Hepatocyte (in vitro differentiated cells): ENCODE measurements around the gene COMMD4. TPM values are rescaled to one million over a fixed set of nuclear protein-coding genes. Genes with fewer than 3 reads are reported as not detected.

ENCODE experiments used
- DNase-seq: peaks from one replicate; pipeline ENCODE4 v3.0.0-alpha.2; 2016; ENCODE audit warnings: low spot score
- H2AFZ ChIP-seq: fragments of 200-600 bp; sonication (generic); 2 replicates; pipeline ENCODE4 v1.6.0; 2016; ENCODE audit warnings: antibody characterized with exemption, mild to moderate bottlenecking
- H3K27ac ChIP-seq: fragments of 200-600 bp; sonication (generic); 2 replicates; pipeline ENCODE4 v1.5.1; 2016; ENCODE audit warnings: mild to moderate bottlenecking
- H3K27me3 ChIP-seq: fragments of 200-600 bp; sonication (generic); 2 replicates; pipeline ENCODE4 v1.6.1; 2016
- H3K36me3 ChIP-seq: fragments of 200-600 bp; sonication (generic); replicated peaks from 2 replicates; pipeline ENCODE4 v1.5.1; 2016; ENCODE audit warnings: low read depth; ENCODE audit not compliant: insufficient read depth
- H3K4me1 ChIP-seq: fragments of 200-600 bp; sonication (generic); 2 replicates; pipeline ENCODE4 v1.5.1; 2016; ENCODE audit warnings: mild to moderate bottlenecking, moderate library complexity; ENCODE audit not compliant: insufficient read depth
- H3K4me2 ChIP-seq: fragments of 200-600 bp; sonication (generic); 2 replicates; pipeline ENCODE4 v1.6.0; 2016
- H3K4me3 ChIP-seq: fragments of 200-600 bp; sonication (generic); 2 replicates; pipeline ENCODE4 v1.5.1; 2016; ENCODE audit warnings: mild to moderate bottlenecking
- H3K79me2 ChIP-seq: fragments of 200-600 bp; sonication (generic); 2 replicates; pipeline ENCODE4 v1.6.0; 2017; ENCODE audit warnings: mild to moderate bottlenecking
- H3K9me2 ChIP-seq: fragments of 200-600 bp; sonication (generic); replicated peaks from 2 replicates; pipeline ENCODE4 v1.6.0; 2017; ENCODE audit warnings: mild to moderate bottlenecking; ENCODE audit not compliant: insufficient read depth
- H3K9me3 ChIP-seq: fragments of 200-600 bp; sonication (generic); 2 replicates; pipeline ENCODE4 v1.5.1; 2016; ENCODE audit warnings: low read depth, mild to moderate bottlenecking
- H4K20me1 ChIP-seq: fragments of 200-600 bp; sonication (generic); 2 replicates; pipeline ENCODE4 v1.6.0; 2016; ENCODE audit warnings: mild to moderate bottlenecking; ENCODE audit not compliant: insufficient read depth, poor library complexity, severe bottlenecking
- EZH2 ChIP-seq: fragments of 200-600 bp; sonication (generic); IDR thresholded peaks from 2 replicates; pipeline ENCODE4 v1.6.1; 2016; ENCODE audit warnings: antibody characterized with exemption, mild to moderate bottlenecking, borderline replicate concordance
- EZH2phosphoT487 ChIP-seq: fragments of 200-600 bp; sonication (generic); IDR thresholded peaks from one replicate; pipeline ENCODE4 v1.6.1; 2018; ENCODE audit warnings: antibody characterized with exemption, mild to moderate bottlenecking, low read depth, moderate library complexity; ENCODE audit not compliant: unreplicated experiment, severe bottlenecking
- WGBS: methylation state at CpG from one replicate; pipeline ENCODE4 v1.1.6; 2016; ENCODE audit warnings: low lambda C conversion rate; ENCODE audit errors: missing lambda C conversion rate; 5-methylcytosine and 5-hydroxymethylcytosine counted together
- polyA plus RNA-seq: library from polyadenylated mRNA; unstranded; fragments of >200 nt; fragmentation: Nextera tagmentation; extraction: Ambion mirVana; gene quantifications from 2 replicates; pipeline ENCODE4 v1.2.1, GENCODE V29; 2016
- total RNA-seq: library from RNA; depleted of rRNA; stranded (reverse); fragments of >200 nt; gene quantifications from 2 replicates; pipeline ENCODE4 v1.2.3, GENCODE V29; 2014
- TF ChIP-seq, protein P1 (sequence below): fragments of 200-600 bp; sonication (generic); IDR thresholded peaks from 2 replicates; pipeline ENCODE4 v1.5.1; 2016; ENCODE audit warnings: antibody characterized with exemption, mild to moderate bottlenecking; ENCODE audit not compliant: poor library complexity

The COMMD4 gene
- total and polyA plus RNA-seq, 2 experiments from 2014 or later: 70.3 to 105 TPM

DNA sequence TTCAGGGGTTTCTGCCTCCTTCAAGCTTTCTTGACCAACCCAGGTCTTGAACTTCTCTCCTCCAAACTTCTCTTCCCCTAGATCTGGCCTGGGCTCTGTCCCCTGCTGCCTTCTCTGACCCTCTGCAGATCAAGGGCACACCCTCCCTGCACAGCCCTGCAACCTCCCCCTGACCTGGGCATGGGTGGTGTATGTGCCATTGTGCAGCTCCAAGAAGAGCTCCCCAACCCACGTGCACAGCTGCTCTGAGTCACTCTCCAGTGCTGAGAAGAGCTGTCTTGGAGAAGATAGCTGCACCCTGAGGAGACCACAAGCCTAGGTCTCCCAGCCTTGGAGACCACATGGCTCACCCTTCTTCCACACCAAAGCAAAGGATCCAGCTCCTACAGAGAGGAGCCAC is 24.5 kb downstream of the COMMD4 start:
- no peaks in the 10 kb centered on the region for H3K4me1 ChIP-seq
- no peaks in the 10 kb centered on the region for H3K27me3 ChIP-seq
- no peaks in the 10 kb centered on the region for H4K20me1 ChIP-seq
- no peak for TF ChIP-seq EZH2phosphoT487
- TF ChIP-seq, protein P1, sequence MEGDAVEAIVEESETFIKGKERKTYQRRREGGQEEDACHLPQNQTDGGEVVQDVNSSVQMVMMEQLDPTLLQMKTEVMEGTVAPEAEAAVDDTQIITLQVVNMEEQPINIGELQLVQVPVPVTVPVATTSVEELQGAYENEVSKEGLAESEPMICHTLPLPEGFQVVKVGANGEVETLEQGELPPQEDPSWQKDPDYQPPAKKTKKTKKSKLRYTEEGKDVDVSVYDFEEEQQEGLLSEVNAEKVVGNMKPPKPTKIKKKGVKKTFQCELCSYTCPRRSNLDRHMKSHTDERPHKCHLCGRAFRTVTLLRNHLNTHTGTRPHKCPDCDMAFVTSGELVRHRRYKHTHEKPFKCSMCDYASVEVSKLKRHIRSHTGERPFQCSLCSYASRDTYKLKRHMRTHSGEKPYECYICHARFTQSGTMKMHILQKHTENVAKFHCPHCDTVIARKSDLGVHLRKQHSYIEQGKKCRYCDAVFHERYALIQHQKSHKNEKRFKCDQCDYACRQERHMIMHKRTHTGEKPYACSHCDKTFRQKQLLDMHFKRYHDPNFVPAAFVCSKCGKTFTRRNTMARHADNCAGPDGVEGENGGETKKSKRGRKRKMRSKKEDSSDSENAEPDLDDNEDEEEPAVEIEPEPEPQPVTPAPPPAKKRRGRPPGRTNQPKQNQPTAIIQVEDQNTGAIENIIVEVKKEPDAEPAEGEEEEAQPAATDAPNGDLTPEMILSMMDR: no peak
- TF ChIP-seq EZH2: no peak
- H2AFZ ChIP-seq: no peak overlapping the region
- H3K36me3 ChIP-seq: no peaks in the 10 kb centered on the region
- H3K79me2 ChIP-seq: no peaks in the 10 kb centered on the region
- DNase-seq: no peak
- H3K9me2 ChIP-seq: no peaks in the 10 kb centered on the region
- no peaks in the 10 kb centered on the region for H3K9me3 ChIP-seq
- WGBS: 63% methylated on average over 1 of the region's 1 CpG
- H3K4me2 ChIP-seq: no peak overlapping the region
- no peak overlapping the region for H3K4me3 ChIP-seq
- H3K27ac ChIP-seq: no peak overlapping the region

GRCh38 chr15:75360856-75361255 is 25.0 kb downstream of the COMMD4 start:
- Histone ChIP-seq H3K27ac (no peak overlapping the region), H3K4me1 (no peaks in the 10 kb centered on the region), H4K20me1 (no peaks in the 10 kb centered on the region), H3K36me3 (no peaks in the 10 kb centered on the region), H3K27me3 (no peaks in the 10 kb centered on the region), H3K4me3 (no peak overlapping the region), H3K79me2 (no peaks in the 10 kb centered on the region), H3K9me3 (no peaks in the 10 kb centered on the region), H3K4me2 (no peak overlapping the region), H3K9me2 (no peaks in the 10 kb centered on the region), H2AFZ (no peak overlapping the region)
- DNase-seq: no peak
- 92% methylated on average over 4 of the region's 7 CpGs for WGBS
- TF ChIP-seq EZH2 (no peak), EZH2phosphoT487 (no peak)
- TF ChIP-seq, protein P1: no peak

DNA sequence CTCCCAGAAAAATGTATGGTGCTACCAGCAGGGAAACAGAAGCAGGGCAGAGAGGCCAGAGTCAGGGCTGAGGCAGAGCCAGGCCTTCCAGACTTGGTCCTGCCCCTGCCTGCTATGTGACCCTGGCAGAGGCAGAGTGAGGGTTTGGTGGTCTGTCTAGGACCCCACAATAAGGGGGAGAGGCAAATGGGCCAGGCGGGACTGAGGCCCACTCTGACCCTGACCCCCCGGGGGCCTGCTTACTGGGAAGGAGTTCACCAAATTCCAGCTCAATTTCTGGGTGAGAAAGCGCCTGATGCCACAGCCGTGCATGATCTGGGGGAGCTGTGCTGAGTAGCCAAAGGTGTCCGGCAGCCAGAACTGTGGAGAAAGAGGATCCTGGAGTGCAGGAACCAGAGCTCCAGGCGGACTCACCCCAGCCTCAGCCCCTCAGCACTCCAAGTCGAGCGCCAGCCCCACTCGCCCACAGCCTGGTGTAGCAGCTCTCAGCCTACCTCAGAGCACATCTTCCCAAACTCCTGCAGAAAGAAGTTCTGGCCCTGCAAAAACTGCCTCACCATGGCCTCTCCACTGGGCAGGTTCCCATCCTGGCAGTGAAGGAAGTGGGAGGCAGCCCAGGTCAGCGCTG is 25.6 kb downstream of the COMMD4 start:
- Histone ChIP-seq H3K4me3 (no peak overlapping the region), H3K79me2 (no peaks in the 10 kb centered on the region), H3K9me3 (no peaks in the 10 kb centered on the region), H2AFZ (no peak overlapping the region), H3K27me3 (no peaks in the 10 kb centered on the region), H4K20me1 (no peaks in the 10 kb centered on the region), H3K27ac (no peak overlapping the region), H3K4me1 (no peaks in the 10 kb centered on the region), H3K9me2 (no peaks in the 10 kb centered on the region), H3K4me2 (no peak overlapping the region), H3K36me3 (no peaks in the 10 kb centered on the region)
- WGBS: 99% methylated on average over 10 of the region's 10 CpGs
- DNase-seq: no peak
- TF ChIP-seq EZH2 (no peak), EZH2phosphoT487 (no peak)
- TF ChIP-seq, protein P1: no peak
